NCI-H2196 treated with DMSO at 0.1 percent for 48 hours (cell line): Measurements from ENCODE around the gene ME1.
"Not testable (repeated sequence)": the region's sequence is repeated elsewhere in the genome, so short reads cannot be mapped to it uniquely, and the experiment has no call there.

Experiments used
- DNase-seq: peaks from one replicate; lab custom pipeline; 2025; ENCODE audit not compliant: unreplicated experiment; lab: John Stamatoyannopoulos, UW

The ME1 gene

DNA sequence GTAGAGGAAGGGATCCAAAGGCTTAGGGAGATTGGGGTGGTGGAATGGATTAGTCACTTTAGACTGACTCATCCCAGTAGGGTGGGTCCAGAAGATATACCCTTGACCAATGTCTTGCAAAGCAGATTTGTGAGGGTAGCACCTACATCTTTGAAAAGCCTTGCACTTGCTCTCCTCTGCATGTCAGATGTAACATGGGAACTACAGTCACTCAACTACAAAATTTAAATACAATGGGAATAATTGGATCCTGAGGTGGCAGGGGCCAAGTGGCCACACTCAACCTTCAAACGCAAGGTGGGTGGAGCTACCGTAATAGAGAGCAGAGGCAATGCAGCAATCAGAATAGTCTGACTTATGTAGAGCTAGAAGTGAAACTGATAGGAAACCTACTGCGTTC, 71.2 kb downstream of the ME1 start:
- no peak for DNase-seq

GRCh38 chr6:83354747-83355146, 76.1 kb downstream of the ME1 start:
- no peak for DNase-seq

DNA sequence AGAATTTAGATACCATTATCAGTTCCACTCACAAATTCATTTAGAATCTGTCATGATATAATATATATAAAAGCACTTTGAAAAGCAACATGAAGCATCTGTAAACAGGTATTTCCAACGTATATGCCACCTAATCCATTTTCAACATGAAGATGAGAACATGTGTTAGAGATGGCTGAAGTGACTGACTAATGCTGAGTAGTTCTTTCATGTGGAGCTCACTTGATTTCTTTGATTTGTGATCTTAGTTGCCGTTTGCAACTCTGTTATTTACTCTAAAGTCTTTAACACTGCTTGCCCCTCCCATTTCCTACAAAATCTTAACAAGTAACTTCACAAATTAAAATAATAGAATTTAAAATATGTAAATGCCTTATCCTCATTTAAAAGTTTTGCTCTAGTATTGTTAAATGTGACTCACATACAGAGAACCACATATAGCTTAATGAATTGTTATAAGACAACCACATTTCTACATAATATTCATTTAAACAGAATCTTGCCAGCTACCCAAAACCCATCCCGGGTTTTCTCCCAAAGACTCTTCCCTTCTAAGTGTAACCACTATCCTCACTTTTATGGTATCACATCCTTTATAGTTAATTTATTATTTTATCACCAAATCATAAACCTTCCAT, 78.3 kb downstream of the ME1 start:
- no peak for DNase-seq

GRCh38 chr6:83343121-83343520, 87.7 kb downstream of the ME1 start:
- no peak for DNase-seq

GRCh38 chr6:83341765-83342164, 89.1 kb downstream of the ME1 start:
- no peak for DNase-seq

DNA sequence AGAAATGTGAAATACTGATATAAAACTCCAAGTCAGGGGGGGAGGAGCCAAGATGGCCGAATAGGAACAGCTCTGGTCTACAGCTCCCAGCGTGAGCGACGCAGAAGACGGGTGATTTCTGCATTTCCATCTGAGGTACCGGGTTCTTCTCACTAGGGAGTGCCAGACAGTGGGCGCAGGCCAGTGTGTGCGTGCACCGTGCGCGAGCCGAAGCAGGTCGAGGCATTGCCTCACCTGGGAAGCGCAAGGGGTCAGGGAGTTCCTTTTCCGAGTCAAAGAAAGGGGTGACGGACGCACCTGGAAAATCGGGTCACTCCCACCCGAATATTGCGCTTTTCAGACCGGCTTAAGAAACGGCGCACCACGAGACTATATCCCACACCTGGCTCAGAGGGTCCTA, 96.9 kb downstream of the ME1 start:
- DNase-seq = not testable (repeated sequence)

GRCh38 chr6:83333500-83333899, 97.4 kb downstream of the ME1 start:
- no peak for DNase-seq

DNA sequence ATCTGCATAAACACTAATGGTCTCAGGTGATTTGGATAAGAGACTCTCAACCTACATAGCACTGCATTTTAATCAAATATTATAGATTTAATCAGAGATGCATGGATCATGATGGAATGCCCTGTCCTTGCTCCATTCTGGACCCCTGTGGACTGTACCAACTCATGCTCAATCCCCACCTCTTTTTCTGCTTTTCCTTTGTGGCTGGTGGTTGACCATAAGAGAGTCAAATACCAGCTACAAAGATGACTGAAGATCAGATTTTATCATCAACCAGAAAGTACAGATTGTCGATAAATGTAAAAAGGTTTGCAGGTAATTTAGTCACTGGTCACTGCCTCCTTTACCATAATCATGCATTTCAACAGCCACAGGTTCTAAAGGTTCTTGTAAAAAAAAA, 116.2 kb downstream of the ME1 start:
- no peak for DNase-seq

GRCh38 chr6:83313882-83314281, 117.0 kb downstream of the ME1 start:
- DNase-seq = no peak

DNA sequence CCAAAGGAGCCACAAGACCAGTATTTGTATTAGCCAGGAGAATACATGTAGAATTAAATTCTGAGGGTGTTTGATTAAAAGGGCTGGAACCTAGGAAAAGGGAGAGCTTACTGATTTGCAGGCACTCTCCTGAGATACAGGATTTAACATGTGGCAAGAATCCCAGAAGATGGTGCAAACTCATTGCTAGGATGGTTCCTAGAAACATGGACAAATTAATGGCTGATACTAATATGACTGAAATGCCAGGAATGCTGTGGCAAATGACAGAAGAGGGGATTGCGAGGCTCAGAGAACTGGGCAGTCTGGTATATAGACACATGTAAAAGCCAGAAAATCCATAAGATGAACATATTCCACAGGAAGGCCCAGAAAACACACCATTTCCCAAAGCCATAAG, 119.6 kb downstream of the ME1 start:
- DNase-seq = no peak

DNA sequence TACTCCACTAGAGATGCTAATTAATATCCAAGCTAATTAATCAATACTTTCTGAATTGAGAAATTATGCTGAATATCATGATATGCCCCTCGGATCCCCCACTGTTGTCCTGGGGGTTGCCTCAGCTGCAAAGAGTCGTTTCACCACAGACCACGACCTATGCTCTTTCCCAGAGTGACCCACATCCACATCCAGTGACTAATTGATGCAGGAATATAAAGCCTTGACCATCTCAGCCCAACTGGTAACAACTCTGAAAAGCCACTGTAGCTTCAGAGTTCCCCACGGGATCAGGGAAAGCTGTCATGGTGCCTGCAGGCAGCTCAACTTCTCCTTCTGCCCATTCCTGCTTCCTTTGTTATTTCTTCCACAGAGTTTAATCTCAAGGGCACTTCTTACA, 120.8 kb downstream of the ME1 start:
- DNase-seq = no peak

GRCh38 chr6:83309344-83309743, 121.5 kb downstream of the ME1 start:
- no peak for DNase-seq

- no peak for DNase-seq
Measured at GRCh38 chr6:83308833-83309232, 122.0 kb downstream of the ME1 start.

DNA sequence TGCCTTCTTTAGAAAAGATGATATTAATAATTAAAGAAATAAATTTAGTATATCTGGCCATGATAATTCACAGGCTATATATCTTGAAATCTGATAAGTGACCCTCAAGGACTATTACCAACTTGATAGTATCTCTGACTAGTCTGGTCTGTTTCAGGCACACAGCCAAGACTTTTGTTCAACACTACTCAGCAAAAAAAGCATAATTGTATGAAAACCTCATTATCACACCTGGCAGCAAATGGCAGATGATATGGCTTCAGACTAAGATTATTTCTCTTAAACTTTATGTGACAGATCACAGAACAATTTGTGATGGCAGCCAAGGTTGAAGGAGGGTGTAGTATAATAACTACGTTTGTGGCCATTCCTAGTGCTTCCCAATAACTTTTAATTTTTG, 123.0 kb downstream of the ME1 start:
- no peak for DNase-seq

DNA sequence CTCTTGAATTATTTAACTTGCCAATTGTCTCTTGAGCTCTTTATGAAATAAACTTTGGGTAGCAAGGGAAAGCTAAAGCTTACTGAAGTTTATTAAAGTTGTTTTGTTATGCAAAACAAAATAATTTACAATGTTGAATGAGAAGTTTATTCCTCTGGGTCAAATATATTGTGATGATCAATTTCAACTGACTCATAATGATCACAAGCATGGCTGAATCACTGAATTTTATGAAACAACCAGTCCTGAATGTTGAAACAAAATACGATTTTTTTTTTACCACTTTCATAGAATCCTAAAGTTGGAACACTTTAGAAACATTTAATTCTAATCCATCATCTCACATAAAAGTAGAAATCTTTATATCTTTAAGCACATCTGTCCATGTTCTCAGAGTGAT, 127.4 kb downstream of the ME1 start:
- no peak for DNase-seq

DNA sequence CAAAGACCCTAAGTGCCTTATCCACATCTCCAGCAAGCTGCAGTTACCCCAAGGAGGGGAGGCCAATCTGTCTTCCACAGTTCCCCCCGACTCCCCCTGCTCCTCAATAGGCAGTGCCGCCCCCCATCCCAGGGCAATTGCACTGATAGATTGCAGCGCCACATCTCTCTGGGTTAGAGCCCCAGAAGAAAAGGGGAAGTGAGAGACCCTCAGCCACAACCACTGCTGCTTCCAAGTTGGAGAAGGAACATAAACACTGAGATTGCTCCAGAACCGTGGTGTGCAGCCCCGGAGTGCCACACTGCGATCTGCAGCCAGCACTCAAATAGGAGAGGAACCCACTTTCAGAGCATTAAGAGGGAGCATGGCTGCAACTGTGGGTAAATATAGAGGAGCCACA, 136.2 kb downstream of the ME1 start:
- no peak for DNase-seq

GRCh38 chr6:83292900-83293843, 137.7 kb downstream of the ME1 start:
- no peak for DNase-seq

DNA sequence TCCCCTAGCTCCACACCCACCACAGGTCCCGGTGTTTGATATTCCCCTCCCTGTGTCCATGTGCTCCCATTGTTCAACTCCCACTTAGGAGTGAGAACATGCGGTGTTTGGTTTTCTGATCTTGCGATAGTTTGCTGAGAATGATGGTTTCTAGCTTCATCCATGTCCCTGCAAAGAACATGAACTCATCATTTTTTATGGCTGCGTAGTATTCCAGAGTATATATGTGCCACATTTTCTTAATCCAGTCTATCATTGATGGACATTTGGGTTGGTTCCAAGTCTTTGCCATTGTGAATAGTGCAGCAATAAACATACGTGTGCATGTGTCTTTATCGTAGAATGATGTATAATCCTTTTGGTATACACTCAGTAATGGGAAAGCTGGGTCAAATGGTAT, 143.6 kb downstream of the ME1 start:
- DNase-seq = not testable (repeated sequence)

GRCh38 chr6:83285917-83286316, 144.9 kb downstream of the ME1 start:
- DNase-seq = no peak

DNA sequence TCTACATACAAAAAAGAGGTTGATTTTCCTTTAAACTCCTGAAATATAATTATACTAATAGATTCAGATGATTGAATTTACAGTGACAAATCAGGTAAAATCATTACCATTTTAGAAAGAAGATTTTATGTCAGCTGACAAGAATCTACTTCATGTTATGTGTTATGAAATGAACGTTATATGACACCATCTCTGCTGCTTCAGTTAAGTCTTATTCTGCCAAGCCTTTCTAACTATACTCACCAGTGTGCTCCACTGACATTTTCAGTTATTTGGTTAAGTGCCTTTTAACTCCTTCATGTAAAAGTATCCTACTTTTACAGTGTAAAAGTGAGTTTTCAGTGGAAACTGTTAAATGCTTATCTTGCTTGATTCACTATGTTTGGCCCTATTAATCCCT, 157.3 kb downstream of the ME1 start:
- DNase-seq = no peak

DNA sequence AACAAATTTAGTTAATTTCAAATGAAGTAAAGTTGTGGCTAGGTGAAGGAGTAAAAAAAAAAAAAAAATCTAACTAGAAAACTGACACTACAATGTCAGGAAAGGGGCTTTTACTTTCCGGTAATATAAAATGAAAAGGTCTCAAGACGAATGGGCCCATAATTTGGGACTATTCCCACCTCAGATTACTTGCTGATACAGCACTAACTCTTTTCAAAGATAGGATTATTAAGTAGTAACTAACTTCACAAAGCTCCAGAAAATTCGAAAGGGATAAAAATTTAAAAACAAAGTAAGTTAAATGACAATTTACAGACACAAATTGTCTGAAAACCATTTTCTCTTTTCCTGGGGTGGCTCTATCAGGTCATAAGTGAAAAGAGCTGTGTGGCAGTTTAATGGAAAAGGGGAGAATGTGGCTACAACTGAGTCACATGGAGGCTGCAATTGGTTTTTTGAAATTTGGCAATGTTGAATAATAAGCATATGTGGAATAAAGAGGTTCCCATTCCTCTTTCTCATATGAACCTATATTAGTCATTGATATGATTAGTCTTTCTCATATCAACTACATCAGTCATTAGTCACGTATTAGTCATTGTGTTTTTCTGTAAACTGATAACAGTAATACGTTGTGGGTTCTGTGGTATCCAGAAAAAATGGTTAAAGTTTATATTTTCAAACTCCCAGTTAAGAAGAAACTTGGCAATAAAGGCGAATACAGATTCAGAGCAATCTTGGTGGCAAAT, 159.7 kb downstream of the ME1 start:
- DNase-seq = no peak

DNA sequence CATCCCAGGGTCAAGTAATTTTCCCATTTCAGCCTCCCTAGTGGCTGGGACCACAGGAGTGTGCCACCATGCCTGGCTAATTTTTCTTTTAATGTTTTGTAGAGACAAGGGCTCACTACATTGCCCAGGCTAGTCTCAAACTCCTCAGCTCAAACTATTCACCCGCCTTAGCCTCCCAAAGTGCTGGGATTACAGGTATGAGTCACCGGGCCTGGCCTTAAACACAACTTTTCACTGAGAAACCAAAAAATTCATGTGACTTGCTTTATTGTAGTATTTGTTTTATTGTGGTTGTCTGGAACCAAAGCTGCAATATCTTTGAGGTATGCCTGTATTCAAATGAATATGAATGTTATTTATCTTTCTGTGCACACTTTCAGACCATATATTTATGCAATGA, 165.5 kb downstream of the ME1 start:
- DNase-seq = no peak
